Esophagus muscularis mucosa (tissue), 3 donors: ENCODE measurements around the gene MDH1B.

Experiments used
- POLR2A ChIP-seq: fragments of 450-650 bp; IDR thresholded peaks from one replicate; pipeline ENCODE4 v1.6.1; 2017; ENCODE audit warnings: antibody characterized with exemption, moderate library complexity, mild to moderate bottlenecking, low read depth
- POLR2AphosphoS5 ChIP-seq, 2 donors: sonication (generic); formaldehyde crosslinking; IDR thresholded peaks; one replicate each; pipeline ENCODE4 v1.6.1; 2017; ENCODE audit warnings: antibody characterized with exemption in 2 of 2
- TF ChIP-seq, protein P1 (sequence below), 3 experiments: fragments of 200-600 bp in 2 of 3; fragments of 450-650 bp in 1 of 3; sonication (generic) in 2 of 3; IDR thresholded peaks; one replicate each; pipeline ENCODE4 v1.5.1; 2017 to 2019; ENCODE audit warnings: antibody characterized with exemption in 3 of 3, mild to moderate bottlenecking in 2 of 3, moderate library complexity in 1 of 3

DNA sequence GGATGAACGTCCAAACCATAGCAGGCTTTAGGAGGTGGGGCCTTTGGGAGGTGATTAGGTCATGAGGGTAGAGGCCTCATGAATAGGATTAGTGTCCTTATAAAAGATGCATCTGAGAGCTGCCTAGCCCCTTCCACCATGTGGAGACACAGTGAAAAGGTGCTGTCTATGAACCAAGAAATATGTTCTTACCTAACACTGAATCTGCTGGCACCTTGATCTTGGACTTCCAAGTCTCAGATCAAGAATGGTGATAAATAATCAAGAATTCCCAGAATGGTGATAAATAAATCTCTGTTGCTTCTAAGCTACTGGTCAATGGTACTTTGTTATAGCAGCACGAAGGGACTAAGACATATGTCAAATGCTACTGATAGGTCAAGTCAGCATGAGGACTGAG lies 31.8 kb downstream of the MDH1B start:
- TF ChIP-seq POLR2A (no peak), POLR2AphosphoS5 (IDR thresholded peaks at IDR 0.05) (no peak)
- TF ChIP-seq, protein P1, sequence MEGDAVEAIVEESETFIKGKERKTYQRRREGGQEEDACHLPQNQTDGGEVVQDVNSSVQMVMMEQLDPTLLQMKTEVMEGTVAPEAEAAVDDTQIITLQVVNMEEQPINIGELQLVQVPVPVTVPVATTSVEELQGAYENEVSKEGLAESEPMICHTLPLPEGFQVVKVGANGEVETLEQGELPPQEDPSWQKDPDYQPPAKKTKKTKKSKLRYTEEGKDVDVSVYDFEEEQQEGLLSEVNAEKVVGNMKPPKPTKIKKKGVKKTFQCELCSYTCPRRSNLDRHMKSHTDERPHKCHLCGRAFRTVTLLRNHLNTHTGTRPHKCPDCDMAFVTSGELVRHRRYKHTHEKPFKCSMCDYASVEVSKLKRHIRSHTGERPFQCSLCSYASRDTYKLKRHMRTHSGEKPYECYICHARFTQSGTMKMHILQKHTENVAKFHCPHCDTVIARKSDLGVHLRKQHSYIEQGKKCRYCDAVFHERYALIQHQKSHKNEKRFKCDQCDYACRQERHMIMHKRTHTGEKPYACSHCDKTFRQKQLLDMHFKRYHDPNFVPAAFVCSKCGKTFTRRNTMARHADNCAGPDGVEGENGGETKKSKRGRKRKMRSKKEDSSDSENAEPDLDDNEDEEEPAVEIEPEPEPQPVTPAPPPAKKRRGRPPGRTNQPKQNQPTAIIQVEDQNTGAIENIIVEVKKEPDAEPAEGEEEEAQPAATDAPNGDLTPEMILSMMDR (IDR thresholded peaks at IDR 0.05), result no peak
